Activated naive CD8-positive, alpha-beta T cell treated with anti-CD3 and anti-CD28 coated beads for 36 hours (primary cell): Measurements from ENCODE around the gene CD7. TPM values are rescaled to one million over a fixed set of nuclear protein-coding genes. Genes with fewer than 3 reads are reported as not detected.

ENCODE experiments used
- DNase-seq: peaks from one replicate; pipeline ENCODE4 v3.0.0; 2021
- H3K27ac Mint-ChIP-seq: one replicate; pipeline ENCODE4 v1.8.0; 2022; ENCODE audit warnings: mild to moderate bottlenecking, moderate library complexity, mixed read lengths
- H3K27me3 Mint-ChIP-seq: one replicate; pipeline ENCODE4 v1.8.0; 2022; ENCODE audit warnings: mild to moderate bottlenecking, mixed read lengths
- H3K36me3 Mint-ChIP-seq: one replicate; pipeline ENCODE4 v1.8.0; 2021; ENCODE audit warnings: mild to moderate bottlenecking, mixed read lengths
- H3K4me1 Mint-ChIP-seq: one replicate; pipeline ENCODE4 v1.8.0; 2021; ENCODE audit warnings: mixed read lengths
- H3K4me3 Mint-ChIP-seq: one replicate; pipeline ENCODE4 v1.8.0; 2022; ENCODE audit warnings: mild to moderate bottlenecking, moderate library complexity, mixed read lengths
- H3K9me3 Mint-ChIP-seq: one replicate; pipeline ENCODE4 v1.8.0; 2022; ENCODE audit warnings: mixed read lengths
- total RNA-seq, 2 experiments: library from RNA; stranded (reverse); gene quantifications; one replicate each; pipeline ENCODE4 v1.2.3, GENCODE V29; 2021

The CD7 gene
- total RNA-seq, 2 experiments from 2014 or later = 291 to 293 TPM

- Mint-ChIP-seq H3K4me1 (peaks cover 13% of the 10 kb centered on the region), H3K27ac (peak overlapping the region; percentile 93), H3K36me3 (peaks cover 35% of the 10 kb centered on the region), H3K4me3 (peak overlapping the region; percentile 95), H3K27me3 (peaks cover 4% of the 10 kb centered on the region), H3K9me3 (no peaks in the 10 kb centered on the region)
- DNase-seq = no peak
Measured at GRCh38 chr17:82314727-82315605, 2.4 kb downstream of the CD7 start.

- Mint-ChIP-seq H3K4me3 (peak overlapping the region; percentile 95), H3K27ac (peak overlapping the region; percentile 93), H3K4me1 (peaks cover 13% of the 10 kb centered on the region), H3K9me3 (no peaks in the 10 kb centered on the region), H3K36me3 (peaks cover 35% of the 10 kb centered on the region), H3K27me3 (peaks cover 4% of the 10 kb centered on the region)
- DNase-seq = no peak
Measured at GRCh38 chr17:82314012-82314726, 3.2 kb downstream of the CD7 start.

- peaks cover 4% of the 10 kb centered on the region for H3K27me3 Mint-ChIP-seq
- peaks cover 35% of the 10 kb centered on the region for H3K36me3 Mint-ChIP-seq
- peak overlapping the region; percentile 95 for H3K4me3 Mint-ChIP-seq
- H3K9me3 Mint-ChIP-seq = no peaks in the 10 kb centered on the region
- DNase-seq = no peak
- peak overlapping the region; percentile 93 for H3K27ac Mint-ChIP-seq
- H3K4me1 Mint-ChIP-seq = peaks cover 13% of the 10 kb centered on the region
Measured at GRCh38 chr17:82313195-82314011, 4.0 kb downstream of the CD7 start.

- DNase-seq = no peak
- Mint-ChIP-seq H3K27me3 (peaks cover 4% of the 10 kb centered on the region), H3K4me1 (peaks cover 18% of the 10 kb centered on the region), H3K4me3 (no peak overlapping the region), H3K27ac (no peak overlapping the region), H3K9me3 (peaks cover under 1% of the 10 kb centered on the region), H3K36me3 (peaks cover 35% of the 10 kb centered on the region)
Measured at GRCh38 chr17:82311971-82312370, 5.4 kb downstream of the CD7 start.

- Mint-ChIP-seq H3K4me1 (peaks cover 29% of the 10 kb centered on the region), H3K4me3 (no peak overlapping the region), H3K27ac (no peak overlapping the region), H3K36me3 (peaks cover 28% of the 10 kb centered on the region), H3K27me3 (peaks cover 4% of the 10 kb centered on the region), H3K9me3 (peaks cover 4% of the 10 kb centered on the region)
- DNase-seq = no peak
Measured at GRCh38 chr17:82310877-82311276, 6.5 kb downstream of the CD7 start.

GRCh38 chr17:82309656-82310570, 7.5 kb downstream of the CD7 start:
- H3K4me1 Mint-ChIP-seq = peaks cover 30% of the 10 kb centered on the region
- H3K9me3 Mint-ChIP-seq = peaks cover 4% of the 10 kb centered on the region
- no peak for DNase-seq
- peaks cover 19% of the 10 kb centered on the region for H3K36me3 Mint-ChIP-seq
- no peak overlapping the region for H3K27ac Mint-ChIP-seq
- no peak overlapping the region for H3K4me3 Mint-ChIP-seq
- no peaks in the 10 kb centered on the region for H3K27me3 Mint-ChIP-seq

- peaks cover 4% of the 10 kb centered on the region for H3K9me3 Mint-ChIP-seq
- no peak for DNase-seq
- peak overlapping the region; percentile 38 for H3K4me3 Mint-ChIP-seq
- peaks cover 3% of the 10 kb centered on the region for H3K36me3 Mint-ChIP-seq
- H3K27me3 Mint-ChIP-seq = no peaks in the 10 kb centered on the region
- H3K4me1 Mint-ChIP-seq = peaks cover 50% of the 10 kb centered on the region
- H3K27ac Mint-ChIP-seq = peak overlapping the region; percentile 90
Measured at GRCh38 chr17:82305727-82306300, 11.6 kb downstream of the CD7 start.

GRCh38 chr17:82304826-82305726, 12.3 kb downstream of the CD7 start:
- Mint-ChIP-seq H3K9me3 (peaks cover 4% of the 10 kb centered on the region), H3K4me1 (peaks cover 58% of the 10 kb centered on the region)

GRCh38 chr17:82303944-82304808, 13.2 kb downstream of the CD7 start:
- peaks cover 3% of the 10 kb centered on the region for H3K36me3 Mint-ChIP-seq
- H3K27me3 Mint-ChIP-seq = no peaks in the 10 kb centered on the region
- H3K9me3 Mint-ChIP-seq = peaks cover 4% of the 10 kb centered on the region

More at GRCh38 chr17:82304826-82305726, 12.3 kb downstream of the CD7 start:
- H3K4me3 Mint-ChIP-seq = peak overlapping the region; percentile 27
- H3K27ac Mint-ChIP-seq = peak overlapping the region; percentile 90
- H3K36me3 Mint-ChIP-seq = peaks cover 3% of the 10 kb centered on the region
- no peaks in the 10 kb centered on the region for H3K27me3 Mint-ChIP-seq
- no peak for DNase-seq

GRCh38 chr17:82302991-82303943, 14.1 kb downstream of the CD7 start:
- Mint-ChIP-seq H3K36me3 (peaks cover 3% of the 10 kb centered on the region), H3K4me3 (peak overlapping the region; percentile 77), H3K4me1 (peaks cover 72% of the 10 kb centered on the region), H3K27ac (peak overlapping the region; percentile 89), H3K27me3 (no peaks in the 10 kb centered on the region), H3K9me3 (peaks cover 4% of the 10 kb centered on the region)
- DNase-seq = no peak

More at GRCh38 chr17:82303944-82304808, 13.2 kb downstream of the CD7 start:
- Mint-ChIP-seq H3K27ac (peak overlapping the region; percentile 48), H3K4me1 (peaks cover 65% of the 10 kb centered on the region), H3K4me3 (peak overlapping the region; percentile 2)
- DNase-seq = peak; percentile 11

- no peaks in the 10 kb centered on the region for H3K27me3 Mint-ChIP-seq
- H3K36me3 Mint-ChIP-seq = peaks cover 3% of the 10 kb centered on the region
- peak overlapping the region; percentile 77 for H3K4me3 Mint-ChIP-seq
- H3K9me3 Mint-ChIP-seq = peaks cover 4% of the 10 kb centered on the region
- H3K4me1 Mint-ChIP-seq = peaks cover 75% of the 10 kb centered on the region
- peak overlapping the region; percentile 89 for H3K27ac Mint-ChIP-seq
- no peak for DNase-seq
Measured at GRCh38 chr17:82302568-82302963, 14.8 kb downstream of the CD7 start.
